GM12875 (cell line): ENCODE results near the gene SLCO3A1.
"Not testable (repeated sequence)": the region's sequence is repeated elsewhere in the genome, so short reads cannot be mapped to it uniquely, and the experiment has no call there.

Source experiments
- H3K4me3 ChIP-seq: one replicate; pipeline ENCODE4 v1.5.1; 2011; ENCODE audit warnings: low read depth, low read length, control low read depth
- CTCF ChIP-seq: IDR thresholded peaks from 2 replicates; pipeline ENCODE4 v1.5.1; 2011; ENCODE audit warnings: low read depth, mild to moderate bottlenecking, control low read depth, inconsistent platforms, low read length, moderate library complexity, borderline replicate concordance; ENCODE audit not compliant: insufficient read depth

The SLCO3A1 gene

GRCh38 chr15:91952216-91952615 is 98.7 kb downstream of the SLCO3A1 start:
- H3K4me3 ChIP-seq = no peak overlapping the region
- TF ChIP-seq CTCF = no peak

- no peak for TF ChIP-seq CTCF
- H3K4me3 ChIP-seq = no peak overlapping the region
Measured at GRCh38 chr15:91953432-91953831, 99.9 kb downstream of the SLCO3A1 start.

GRCh38 chr15:91954292-91954691 is 100.8 kb downstream of the SLCO3A1 start:
- H3K4me3 ChIP-seq = no peak overlapping the region
- TF ChIP-seq CTCF = no peak

- no peak for TF ChIP-seq CTCF
- no peak overlapping the region for H3K4me3 ChIP-seq
Measured at GRCh38 chr15:91956026-91956723, 102.7 kb downstream of the SLCO3A1 start.

GRCh38 chr15:91961357-91961756 is 107.8 kb downstream of the SLCO3A1 start:
- H3K4me3 ChIP-seq = no peak overlapping the region

GRCh38 chr15:91963747-91964146 is 110.2 kb downstream of the SLCO3A1 start:
- H3K4me3 ChIP-seq = not testable (repeated sequence)

More at GRCh38 chr15:91961357-91961756, 107.8 kb downstream of the SLCO3A1 start:
- TF ChIP-seq CTCF = no peak

- TF ChIP-seq CTCF = no peak
- H3K4me3 ChIP-seq = no peak overlapping the region
Measured at GRCh38 chr15:91965501-91966193, 112.1 kb downstream of the SLCO3A1 start.
